Esophagus muscularis mucosa (tissue), 4 donors: ENCODE results near the gene DNAH11. TPM values are rescaled to one million over a fixed set of nuclear protein-coding genes. Genes with fewer than 3 reads are reported as not detected.

Source experiments
- DNase-seq: peaks from one replicate; pipeline ENCODE4 v3.0.0-alpha.2; 2017; ENCODE audit errors: extremely low spot score
- H3K27ac ChIP-seq, 4 donors: fragments of 200-600 bp; sonication (generic); replicated peaks in 1 of 4; 1 replicate in 3 of 4; 2 replicates in 1 of 4; pipeline ENCODE4 v1.5.1; 2016 to 2019; ENCODE audit warnings: mild to moderate bottlenecking in 1 of 4
- H3K27me3 ChIP-seq, 4 donors: fragments of 200-600 bp; sonication (generic); one replicate each; pipeline versions ENCODE4 v1.5.1 to v1.6.0; 2016 to 2019
- H3K36me3 ChIP-seq, 4 donors: fragments of 200-600 bp; sonication (generic); one replicate each; pipeline ENCODE4 v1.5.1; 2016 to 2019
- H3K4me1 ChIP-seq, 4 donors: fragments of 200-600 bp; sonication (generic); one replicate each; pipeline ENCODE4 v1.5.1; 2016 to 2019
- H3K4me3 ChIP-seq, 4 donors: fragments of 200-600 bp; sonication (generic); 1 replicate in 2 of 4; 2 replicates in 2 of 4; pipeline ENCODE4 v1.5.1; 2016 to 2019; ENCODE audit warnings: mild to moderate bottlenecking in 4 of 4, moderate library complexity in 1 of 4
- H3K9me3 ChIP-seq, 4 donors: fragments of 200-600 bp; sonication (generic); 1 replicate in 3 of 4; 2 replicates in 1 of 4; pipeline ENCODE4 v1.5.1; 2016 to 2019
- CTCF ChIP-seq, 3 experiments: fragments of 200-600 bp in 2 of 3; fragments of 450-650 bp in 1 of 3; sonication (generic) in 2 of 3; IDR thresholded peaks; one replicate each; pipeline ENCODE4 v1.5.1; 2017 to 2019; ENCODE audit warnings: antibody characterized with exemption in 3 of 3, mild to moderate bottlenecking in 2 of 3, moderate library complexity in 1 of 3
- EP300 ChIP-seq: sonication (generic); formaldehyde crosslinking; IDR thresholded peaks from one replicate; pipeline ENCODE4 v1.6.1; 2017; ENCODE audit warnings: antibody characterized with exemption
- POLR2A ChIP-seq: fragments of 450-650 bp; IDR thresholded peaks from one replicate; pipeline ENCODE4 v1.6.1; 2017; ENCODE audit warnings: antibody characterized with exemption, moderate library complexity, mild to moderate bottlenecking, low read depth
- POLR2AphosphoS5 ChIP-seq, 2 donors: sonication (generic); formaldehyde crosslinking; IDR thresholded peaks; one replicate each; pipeline ENCODE4 v1.6.1; 2017; ENCODE audit warnings: antibody characterized with exemption in 2 of 2
- WGBS: methylation state at CpG from one replicate; pipeline ENCODE4 v1.1.5; 2018; 5-methylcytosine and 5-hydroxymethylcytosine counted together
- intact Hi-C: fragments of 100-400 bp; cut with DNase I; formaldehyde crosslinking; loops from one replicate; pipeline ENCODE4 v1.15.1; 2023
- total RNA-seq, 4 donors: library from RNA; depleted of rRNA; stranded (reverse); fragments of >200 nt; gene quantifications; one replicate each; pipeline versions ENCODE4 v1.1.0 to v1.2.1, GENCODE V29; 2016

The DNAH11 gene
- total RNA-seq, 4 donors from 2014 or later: 8.7 to 16.6 (median 13.1) TPM

GRCh38 chr7:21611129-21611528 lies 68.3 kb downstream of the DNAH11 start:
- 68% methylated on average over 4 of the region's 4 CpGs for WGBS
- no peak for DNase-seq
- Histone ChIP-seq H3K36me3 (peaks cover 0 to 4% (median 0%) of the 10 kb centered on the region in 4 donors), H3K27ac (no peak overlapping the region), H3K4me1 (peaks cover 0 to 2% (median under 1%) of the 10 kb centered on the region in 4 donors), H3K4me3 (no peak overlapping the region), H3K27me3 (no peaks in the 10 kb centered on the region), H3K9me3 (no peaks in the 10 kb centered on the region)
- TF ChIP-seq EP300 (no peak), POLR2A (no peak), CTCF (IDR thresholded peaks at IDR 0.05) (no peak), POLR2AphosphoS5 (IDR thresholded peaks at IDR 0.05) (no peak)
- intact Hi-C loops: no loop called here

GRCh38 chr7:21616091-21616490 lies 73.3 kb downstream of the DNAH11 start:
- H3K36me3 ChIP-seq: no peaks in the 10 kb centered on the region
- H3K4me3 ChIP-seq: no peak overlapping the region
- no peak for DNase-seq
- intact Hi-C loops: loop anchor here (5.0 kb wide), 1 partner anchor 34 kb away; no protein-coding TSS in a partner anchor
- H3K4me1 ChIP-seq: peaks cover 0 to 23% (median 14%) of the 10 kb centered on the region in 4 donors
- H3K27ac ChIP-seq: no peak overlapping the region
- 66% methylated on average over 2 of the region's 2 CpGs for WGBS
- TF ChIP-seq EP300 (no peak), POLR2A (no peak), POLR2AphosphoS5 (IDR thresholded peaks at IDR 0.05) (no peak), CTCF (IDR thresholded peaks at IDR 0.05) (no peak)
- H3K9me3 ChIP-seq: no peaks in the 10 kb centered on the region
- H3K27me3 ChIP-seq: no peaks in the 10 kb centered on the region

GRCh38 chr7:21616796-21617436 lies 74.1 kb downstream of the DNAH11 start:
- 67% methylated on average over 7 of the region's 7 CpGs for WGBS

GRCh38 chr7:21617513-21617912 lies 74.7 kb downstream of the DNAH11 start:
- 73% methylated on average over 3 of the region's 3 CpGs for WGBS
- TF ChIP-seq CTCF (IDR thresholded peaks at IDR 0.05) (no peak), EP300 (no peak), POLR2AphosphoS5 (IDR thresholded peaks at IDR 0.05) (no peak), POLR2A (no peak)
- Histone ChIP-seq H3K9me3 (no peaks in the 10 kb centered on the region), H3K4me1 (peaks cover 0 to 23% (median 14%) of the 10 kb centered on the region in 4 donors), H3K4me3 (no peak overlapping the region), H3K27me3 (no peaks in the 10 kb centered on the region), H3K27ac (peak overlapping the region in 3 of 4 donors; percentile 10 to 69 (median 44)), H3K36me3 (no peaks in the 10 kb centered on the region)
- no peak for DNase-seq
- intact Hi-C loops: loop anchor here (5.0 kb wide), 1 partner anchor 35 kb away; no protein-coding TSS in a partner anchor

More at GRCh38 chr7:21616796-21617436, 74.1 kb downstream of the DNAH11 start:
- TF ChIP-seq CTCF (IDR thresholded peaks at IDR 0.05) (no peak), POLR2AphosphoS5 (IDR thresholded peaks at IDR 0.05) (no peak), EP300 (no peak), POLR2A (no peak)
- DNase-seq: no peak
- H3K4me1 ChIP-seq: peaks cover 0 to 23% (median 14%) of the 10 kb centered on the region in 4 donors
- intact Hi-C loops: loop anchor here (5.0 kb wide), 1 partner anchor 35 kb away; no protein-coding TSS in a partner anchor
- no peaks in the 10 kb centered on the region for H3K27me3 ChIP-seq
- H3K27ac ChIP-seq: peak overlapping the region in 3 of 4 donors; percentile 10 to 69 (median 44)
- H3K36me3 ChIP-seq: no peaks in the 10 kb centered on the region
- H3K9me3 ChIP-seq: no peaks in the 10 kb centered on the region
- H3K4me3 ChIP-seq: no peak overlapping the region
